GM21576 (cell line): ENCODE results near the gene AJAP1.

Experiments used
- ATAC-seq: cut with Tn5 transposase; IDR thresholded peaks from one replicate; pipeline ENCODE4 v1.9.1; 2021; ENCODE audit warnings: mild to moderate bottlenecking, moderate library complexity; ENCODE audit not compliant: unreplicated experiment

The AJAP1 gene

DNA sequence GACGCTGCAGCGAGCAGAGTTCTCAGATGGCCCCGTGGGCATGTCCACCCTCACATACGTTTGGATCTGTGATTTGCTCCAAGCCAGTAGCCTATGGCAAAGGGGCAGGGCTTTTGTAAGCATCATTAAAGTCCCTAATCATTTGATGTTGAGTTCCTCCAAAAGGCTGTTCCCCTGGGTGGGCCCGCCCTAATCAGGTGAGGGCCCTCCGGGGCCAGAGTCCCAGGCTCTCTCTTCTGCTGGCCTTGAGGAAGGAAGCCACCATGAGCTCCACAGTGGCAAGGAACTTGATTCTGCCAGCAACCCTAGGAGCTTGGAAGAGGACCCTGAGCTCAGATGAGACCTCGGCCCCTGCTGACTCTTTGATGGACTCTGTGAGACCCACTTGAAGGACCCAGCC lies 25.4 kb upstream of the AJAP1 start:
- no peak for ATAC-seq

GRCh38 chr1:4630561-4630960 lies 23.8 kb upstream of the AJAP1 start:
- ATAC-seq = no peak

DNA sequence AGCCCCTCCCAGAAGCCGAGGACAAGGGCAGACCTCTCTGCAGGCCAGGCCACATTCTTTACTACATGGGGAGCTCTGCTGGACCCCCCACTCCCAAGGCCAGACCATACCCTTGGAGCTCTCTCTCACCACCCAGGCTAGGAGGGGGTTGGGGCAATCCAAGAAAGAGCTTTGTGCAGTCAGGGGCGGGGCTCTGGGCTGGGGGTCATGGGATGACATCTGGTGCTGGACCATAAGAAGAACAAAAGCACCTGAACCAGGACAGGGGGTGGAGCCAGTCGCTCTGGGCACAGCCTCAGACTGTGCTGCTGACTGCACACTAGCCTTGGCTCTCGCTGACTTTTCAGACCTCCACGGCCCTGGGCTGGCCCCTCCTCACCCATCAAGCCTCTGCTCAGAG lies 23.1 kb upstream of the AJAP1 start:
- ATAC-seq = no peak

GRCh38 chr1:4633346-4633745 lies 21.1 kb upstream of the AJAP1 start:
- ATAC-seq = no peak

DNA sequence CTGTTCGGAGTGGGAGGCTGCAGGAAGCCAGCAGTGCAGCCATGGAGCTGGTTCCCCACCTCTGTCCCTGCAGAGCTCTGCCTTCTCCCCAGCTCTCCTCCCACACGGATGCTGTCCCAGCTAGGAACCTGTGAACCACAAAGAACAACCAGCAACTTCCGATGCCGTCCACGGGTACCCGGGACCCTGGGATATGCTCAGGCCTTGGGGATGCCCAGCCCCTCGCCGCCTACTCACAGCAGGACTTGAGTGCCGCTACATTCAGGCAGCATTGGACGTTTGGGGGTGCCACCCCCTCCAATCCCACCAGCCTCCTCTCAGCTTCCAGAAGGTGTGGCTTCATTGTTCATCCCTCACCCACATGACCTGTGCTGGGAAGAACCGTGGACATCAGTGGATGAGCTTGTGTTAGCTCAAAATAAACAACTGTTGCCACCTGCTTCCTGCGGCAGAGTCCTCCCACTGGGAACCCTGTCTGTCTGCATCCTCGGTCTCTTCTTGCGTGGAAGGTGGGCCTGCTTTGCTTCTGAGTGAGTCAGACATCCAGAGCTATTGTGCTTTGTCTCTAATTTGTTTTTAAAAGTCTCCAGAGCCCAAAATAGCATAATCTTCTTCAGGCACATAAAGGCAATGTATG lies 20.1 kb upstream of the AJAP1 start:
- ATAC-seq = no peak

- no peak for ATAC-seq
These were observed 19.5 kb upstream of the AJAP1 start for GRCh38 chr1:4634793-4635406.

- no peak for ATAC-seq
These were observed 18.2 kb upstream of the AJAP1 start for GRCh38 chr1:4636186-4636585.

GRCh38 chr1:4636644-4637380 lies 17.6 kb upstream of the AJAP1 start:
- ATAC-seq = no peak

DNA sequence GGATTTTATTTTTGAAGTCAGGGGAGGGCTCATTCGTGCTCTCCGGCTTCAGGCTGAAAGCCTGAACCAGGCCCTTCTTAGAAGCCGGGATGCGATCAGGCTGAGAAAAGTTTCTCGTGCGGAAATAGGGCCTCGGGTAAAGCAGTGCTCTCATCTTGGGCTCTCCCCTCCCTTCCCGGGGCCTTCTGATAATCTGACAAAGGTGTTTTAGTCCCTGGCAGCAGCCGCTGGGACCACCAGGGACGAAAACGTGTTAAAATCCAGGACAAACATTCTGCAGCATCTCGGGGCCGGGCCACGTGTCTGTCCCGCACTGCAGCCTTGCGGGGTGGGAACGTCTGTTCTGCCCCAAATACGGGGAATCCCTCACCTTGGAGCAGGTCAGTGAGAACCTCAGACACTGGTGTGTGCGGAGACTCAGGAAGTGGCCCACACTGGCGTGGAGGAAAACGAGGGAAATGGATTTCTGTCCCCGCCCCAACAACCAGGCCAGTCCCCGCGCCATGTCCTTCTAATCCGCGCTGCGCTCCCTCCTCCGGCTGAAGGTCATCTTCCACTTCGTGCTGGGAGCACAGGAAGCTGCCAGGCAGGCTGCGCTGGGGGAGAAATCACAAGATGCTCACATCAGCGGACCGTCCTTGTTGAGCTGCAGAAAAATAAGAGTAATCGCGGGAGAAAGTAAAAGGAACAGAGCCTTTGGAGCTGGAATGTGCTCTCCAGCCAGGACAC lies 16.6 kb upstream of the AJAP1 start:
- ATAC-seq = no peak

DNA sequence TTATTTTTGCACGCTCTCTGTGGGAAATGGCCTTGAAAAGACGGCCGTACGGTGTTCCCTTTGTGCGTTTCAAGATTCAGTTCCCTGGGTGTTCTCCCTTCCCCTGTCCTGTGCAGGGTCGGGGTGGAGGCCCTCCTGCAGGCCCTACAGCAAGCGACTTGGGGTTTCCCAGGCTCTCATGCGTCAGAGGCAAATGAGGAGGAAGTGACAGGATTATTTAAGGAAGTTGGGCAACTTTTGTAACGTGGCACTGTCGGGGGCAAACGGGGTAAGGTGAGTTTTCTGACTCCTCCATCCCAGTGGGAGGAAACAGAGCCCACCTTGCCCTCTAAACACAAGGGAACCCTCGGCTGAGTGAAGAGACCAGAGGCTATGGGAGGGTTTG lies 16.1 kb upstream of the AJAP1 start:
- no peak for ATAC-seq

- ATAC-seq = no peak
These were observed 13.5 kb upstream of the AJAP1 start for GRCh38 chr1:4640931-4641330.

- no peak for ATAC-seq
These were observed 7.0 kb upstream of the AJAP1 start for GRCh38 chr1:4647391-4647790.

DNA sequence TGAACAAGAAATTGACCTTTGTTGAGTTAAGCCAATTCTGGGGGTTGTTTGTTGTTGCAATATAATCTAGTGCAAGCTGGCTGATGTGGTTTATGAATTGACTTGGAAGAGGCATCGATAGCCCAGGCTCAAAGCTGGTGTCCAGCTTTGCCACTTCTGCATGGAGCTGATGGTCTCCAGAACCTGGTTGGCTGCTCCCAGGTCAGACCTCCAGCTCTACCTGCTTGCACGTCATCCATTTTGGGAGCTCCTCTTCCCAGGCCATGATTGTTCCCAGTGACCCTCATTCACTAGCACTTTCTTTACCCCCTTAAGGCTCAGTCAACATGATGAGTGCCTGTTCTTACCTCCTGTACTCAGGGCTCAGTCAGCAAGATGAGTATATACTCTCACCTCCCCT lies 5.8 kb upstream of the AJAP1 start:
- ATAC-seq = no peak

GRCh38 chr1:4650481-4650880 lies 3.9 kb upstream of the AJAP1 start:
- ATAC-seq = no peak

- no peak for ATAC-seq
These were observed 3.4 kb upstream of the AJAP1 start for GRCh38 chr1:4650981-4651380.

GRCh38 chr1:4652631-4653327 lies 1.6 kb upstream of the AJAP1 start:
- ATAC-seq = peak; percentile 65

GRCh38 chr1:4653328-4653660 lies 1.1 kb upstream of the AJAP1 start:
- ATAC-seq = no peak

DNA sequence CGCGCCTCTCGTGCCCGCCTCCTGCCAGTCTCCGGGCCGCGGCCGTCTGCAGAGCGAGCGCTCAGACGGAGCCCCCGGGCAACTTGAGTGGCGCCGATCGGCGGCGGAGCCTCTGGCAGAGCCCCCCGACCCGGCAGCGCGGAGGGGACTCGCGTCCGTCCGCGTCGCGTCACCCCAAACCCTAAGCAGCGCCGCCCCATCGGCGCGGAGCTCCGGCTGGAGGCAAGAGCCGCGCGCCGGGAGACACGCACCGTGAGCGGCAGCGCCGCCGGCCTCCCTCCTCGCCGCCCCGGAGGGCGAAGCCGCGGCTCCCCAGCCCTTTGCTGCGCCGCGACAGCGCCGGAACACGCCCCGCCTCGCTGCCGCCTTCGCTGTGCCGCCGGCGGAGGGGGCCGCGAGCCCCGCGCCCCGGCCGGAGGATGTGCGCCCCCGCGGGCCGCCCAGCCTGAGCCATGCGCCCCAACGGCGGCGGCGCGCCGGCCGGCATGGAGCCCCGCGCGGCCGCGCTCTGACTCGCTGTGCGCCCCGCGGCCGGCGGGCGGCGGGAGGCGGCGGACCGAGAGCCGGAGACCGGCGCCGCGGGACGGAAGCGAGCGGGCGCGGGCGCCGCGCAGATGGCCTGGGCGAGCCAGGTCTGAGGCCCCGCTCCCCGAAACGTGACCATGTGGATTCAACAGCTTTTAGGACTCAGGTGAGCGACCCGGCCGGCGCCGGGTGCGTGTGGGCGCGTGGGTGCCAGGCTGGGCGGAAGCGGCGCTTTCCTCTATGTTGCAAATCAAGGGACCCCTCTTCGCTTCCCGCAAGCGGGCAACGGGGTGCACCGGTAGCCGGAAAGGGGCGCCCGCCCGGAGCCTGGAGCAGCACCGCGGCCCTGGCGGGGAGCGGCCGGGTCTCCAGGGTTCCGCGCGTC lies 610 bp downstream of the AJAP1 start:
- ATAC-seq = no peak

GRCh38 chr1:4655674-4656532 lies 1.5 kb downstream of the AJAP1 start:
- ATAC-seq = no peak
